Ishikawa (cell line): Measurements from ENCODE around the gene STARD7.

Experiments used
- CEBPB ChIP-seq: IDR thresholded peaks from 2 replicates; pipeline ENCODE4 v1.6.1; 2012
- CREB1 ChIP-seq: IDR thresholded peaks from 2 replicates; pipeline ENCODE4 v1.6.1; 2012; ENCODE audit warnings: low read depth
- EGR1 ChIP-seq: IDR thresholded peaks from 2 replicates; pipeline ENCODE4 v1.6.1; 2012
- EP300 ChIP-seq: IDR thresholded peaks from 2 replicates; pipeline ENCODE4 v1.6.1; 2012; ENCODE audit warnings: borderline replicate concordance
- FOXM1 ChIP-seq: IDR thresholded peaks from 2 replicates; pipeline ENCODE4 v1.6.1; 2012; ENCODE audit warnings: low read depth, borderline replicate concordance
- MAX ChIP-seq: IDR thresholded peaks from 2 replicates; pipeline ENCODE4 v1.6.1; 2012
- NFIC ChIP-seq: IDR thresholded peaks from 2 replicates; pipeline ENCODE4 v1.6.1; 2012
- RAD21 ChIP-seq: IDR thresholded peaks from 2 replicates; pipeline ENCODE4 v1.6.1; 2012; ENCODE audit warnings: low read depth
- REST ChIP-seq: IDR thresholded peaks from 2 replicates; pipeline ENCODE4 v1.6.1; 2012; ENCODE audit warnings: low read depth, mild to moderate bottlenecking
- TAF1 ChIP-seq: IDR thresholded peaks from 2 replicates; pipeline ENCODE4 v1.6.1; 2012; ENCODE audit warnings: low read depth, mild to moderate bottlenecking
- TCF12 ChIP-seq: IDR thresholded peaks from 2 replicates; pipeline ENCODE4 v1.6.1; 2012; ENCODE audit warnings: low read depth
- TEAD4 ChIP-seq: IDR thresholded peaks from 2 replicates; pipeline ENCODE4 v1.6.1; 2012
- USF1 ChIP-seq: IDR thresholded peaks from 2 replicates; pipeline ENCODE4 v1.6.1; 2012
- YY1 ChIP-seq: IDR thresholded peaks from 2 replicates; pipeline ENCODE4 v1.6.1; 2012; ENCODE audit warnings: low read depth
- ZBTB7A ChIP-seq: IDR thresholded peaks from 2 replicates; pipeline ENCODE4 v1.6.1; 2012; ENCODE audit warnings: low read depth

The STARD7 gene

GRCh38 chr2:96153291-96153713 is 55.3 kb downstream of the STARD7 start:
- TF ChIP-seq TEAD4 (no peak), USF1 (no peak), CEBPB (no peak), TCF12 (no peak), MAX (no peak), TAF1 (no peak), YY1 (no peak), RAD21 (no peak), EP300 (no peak), CREB1 (no peak), ZBTB7A (no peak)

- no peak for TF ChIP-seq YY1
- no peak for TF ChIP-seq EP300
- no peak for TF ChIP-seq RAD21
- no peak for TF ChIP-seq CREB1
- TF ChIP-seq FOXM1 = no peak
- no peak for TF ChIP-seq MAX
- TF ChIP-seq REST = no peak
- TF ChIP-seq TEAD4 = no peak
- no peak for TF ChIP-seq TCF12
- TF ChIP-seq ZBTB7A = no peak
- no peak for TF ChIP-seq EGR1
- no peak for TF ChIP-seq NFIC
- no peak for TF ChIP-seq TAF1
- TF ChIP-seq CEBPB = no peak
- TF ChIP-seq USF1 = no peak
Measured at GRCh38 chr2:96152304-96153161, 56.1 kb downstream of the STARD7 start.

GRCh38 chr2:96151595-96152303 is 56.9 kb downstream of the STARD7 start:
- TF ChIP-seq RAD21 = no peak
- no peak for TF ChIP-seq TCF12
- no peak for TF ChIP-seq MAX
- no peak for TF ChIP-seq ZBTB7A
- TF ChIP-seq EP300 = no peak
- no peak for TF ChIP-seq NFIC
- no peak for TF ChIP-seq REST
- no peak for TF ChIP-seq CREB1
- no peak for TF ChIP-seq TAF1
- no peak for TF ChIP-seq FOXM1

GRCh38 chr2:96150791-96151594 is 57.6 kb downstream of the STARD7 start:
- TF ChIP-seq REST (no peak), FOXM1 (no peak), CREB1 (no peak), RAD21 (no peak), ZBTB7A (no peak), EP300 (no peak), EGR1 (no peak), TAF1 (no peak), MAX (no peak), TEAD4 (no peak), YY1 (no peak), NFIC (no peak), TCF12 (no peak), CEBPB (no peak), USF1 (no peak)
